GM23248 (cell line): ENCODE data around the gene CCDC187. TPM values are rescaled to one million over a fixed set of nuclear protein-coding genes. Genes with fewer than 3 reads are reported as not detected.

Source experiments
- DNase-seq: peaks from one replicate; pipeline ENCODE4 v3.0.0-alpha.2; 2015
- H2AFZ ChIP-seq: fragments of 200-600 bp; sonication (generic); 2 replicates; pipeline ENCODE4 v1.6.1; 2016; ENCODE audit warnings: antibody characterized with exemption
- H3F3A ChIP-seq: fragments of 200-600 bp; sonication (generic); 2 replicates; pipeline ENCODE4 v1.6.1; 2016; ENCODE audit warnings: mild to moderate bottlenecking, antibody characterized with exemption, mixed run types; ENCODE audit not compliant: insufficient read depth
- H3K27ac ChIP-seq: fragments of 200-600 bp; sonication (generic); 2 replicates; pipeline ENCODE4 v1.5.1; 2016; ENCODE audit warnings: mild to moderate bottlenecking
- H3K27me3 ChIP-seq: fragments of 200-600 bp; sonication (generic); replicated peaks from 2 replicates; pipeline ENCODE4 v1.6.1; 2016; ENCODE audit warnings: mild to moderate bottlenecking; ENCODE audit not compliant: insufficient read depth
- H3K36me3 ChIP-seq: fragments of 200-600 bp; sonication (generic); 2 replicates; pipeline ENCODE4 v1.6.1; 2016; ENCODE audit warnings: low read depth, mild to moderate bottlenecking
- H3K4me1 ChIP-seq: fragments of 200-600 bp; sonication (generic); 2 replicates; pipeline ENCODE4 v1.6.1; 2016; ENCODE audit warnings: mild to moderate bottlenecking; ENCODE audit not compliant: insufficient read depth
- H3K4me2 ChIP-seq: fragments of 200-600 bp; sonication (generic); one replicate; pipeline ENCODE4 v1.6.1; 2016; ENCODE audit warnings: mild to moderate bottlenecking; ENCODE audit not compliant: unreplicated experiment
- H3K4me3 ChIP-seq: fragments of 200-600 bp; sonication (generic); 2 replicates; pipeline ENCODE4 v1.5.1; 2016; ENCODE audit warnings: mild to moderate bottlenecking
- H3K79me2 ChIP-seq: fragments of 200-600 bp; sonication (generic); 2 replicates; pipeline ENCODE4 v1.6.1; 2016; ENCODE audit warnings: mild to moderate bottlenecking; ENCODE audit not compliant: insufficient read depth
- H3K9ac ChIP-seq: fragments of 200-600 bp; sonication (generic); 2 replicates; pipeline ENCODE4 v1.6.1; 2016; ENCODE audit warnings: mild to moderate bottlenecking
- H3K9me2 ChIP-seq: fragments of 200-600 bp; sonication (generic); 2 replicates; pipeline ENCODE4 v1.6.1; 2016; ENCODE audit warnings: mixed run types, mild to moderate bottlenecking, moderate library complexity; ENCODE audit not compliant: insufficient read depth
- H3K9me3 ChIP-seq: fragments of 200-600 bp; sonication (generic); one replicate; pipeline ENCODE4 v1.6.1; 2017; ENCODE audit warnings: low read depth
- H4K20me1 ChIP-seq: fragments of 200-600 bp; sonication (generic); 2 replicates; pipeline ENCODE4 v1.6.0; 2016; ENCODE audit not compliant: insufficient read depth
- EZH2 ChIP-seq: fragments of 200-600 bp; sonication (generic); IDR thresholded peaks from 2 replicates; pipeline ENCODE4 v1.6.1; 2018; ENCODE audit warnings: antibody characterized with exemption, mild to moderate bottlenecking; ENCODE audit not compliant: insufficient read depth, poor library complexity, severe bottlenecking
- EZH2phosphoT487 ChIP-seq: fragments of 200-600 bp; sonication (generic); IDR thresholded peaks from 2 replicates; pipeline ENCODE4 v1.6.1; 2018; ENCODE audit warnings: antibody characterized with exemption, moderate library complexity, mild to moderate bottlenecking, low read depth; ENCODE audit not compliant: insufficient read depth
- WGBS, 2 experiments: methylation state at CpG; one replicate each; pipeline ENCODE4 v1.1.6; 2015 to 2017; ENCODE audit warnings: low lambda C conversion rate in 2 of 2, low coverage in 1 of 2; ENCODE audit errors: missing lambda C conversion rate in 2 of 2; 5-methylcytosine and 5-hydroxymethylcytosine counted together
- in situ Hi-C: fragments of 300-500 bp; cut with MboI; formaldehyde crosslinking; loops from 2 replicates; pipeline ENCODE4 v1.15.0; 2020
- polyA plus RNA-seq: library from polyadenylated mRNA; unstranded; fragments of >200 nt; fragmentation: Nextera tagmentation; extraction: Ambion mirVana; gene quantifications from 2 replicates; pipeline ENCODE4 v1.2.1, GENCODE V29; 2016
- total RNA-seq: library from RNA; depleted of rRNA; stranded (reverse); fragments of >200 nt; shearing (Covaris generic); gene quantifications from 2 replicates; pipeline ENCODE4 v1.2.3, GENCODE V29; 2014

Gene CCDC187
- total and polyA plus RNA-seq, 2 experiments from 2014 or later = not detected

DNA sequence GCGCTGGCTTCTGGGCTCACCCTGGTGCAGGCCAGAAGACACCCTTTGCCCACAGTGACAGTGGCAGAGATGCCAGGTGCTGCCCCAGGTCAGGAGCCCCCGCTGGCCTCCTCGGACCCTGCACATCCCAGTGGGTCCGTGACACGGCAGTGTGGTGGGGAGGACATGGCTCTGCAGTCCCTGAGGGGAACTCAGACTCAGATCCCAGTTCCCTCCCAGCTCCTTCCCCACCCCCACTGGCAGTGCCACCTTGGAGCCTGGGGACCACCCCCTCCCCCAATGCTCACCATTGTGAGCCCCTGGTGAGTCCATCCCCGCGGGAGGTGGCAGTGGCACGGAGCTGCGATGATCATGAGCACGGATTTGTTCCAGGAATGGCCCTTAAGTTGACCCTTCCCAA lies 562 bp upstream of the CCDC187 start:
- DNase-seq = no peak
- H3K4me2 ChIP-seq = no peak overlapping the region
- H4K20me1 ChIP-seq = no peaks in the 10 kb centered on the region
- H3K27me3 ChIP-seq = no peaks in the 10 kb centered on the region; the same call in 1 of the 2 replicates
- H3K9me3 ChIP-seq = no peaks in the 10 kb centered on the region
- no peak for TF ChIP-seq EZH2phosphoT487
- TF ChIP-seq EZH2 = no peak
- H3K36me3 ChIP-seq = no peaks in the 10 kb centered on the region
- H3F3A ChIP-seq = peaks cover 12% of the 10 kb centered on the region; the same call in 1 of the 2 replicates
- H2AFZ ChIP-seq = no peak overlapping the region
- WGBS, 2 experiments = 71 to 77% methylated on average over 9 to 10 of the region's 10 CpGs
- no peak overlapping the region for H3K27ac ChIP-seq
- in situ Hi-C loops = no loop called here
- H3K9ac ChIP-seq = no peak overlapping the region
- no peaks in the 10 kb centered on the region for H3K4me1 ChIP-seq
- H3K79me2 ChIP-seq = no peaks in the 10 kb centered on the region
- H3K9me2 ChIP-seq = no peaks in the 10 kb centered on the region
- H3K4me3 ChIP-seq = no peak overlapping the region

DNA sequence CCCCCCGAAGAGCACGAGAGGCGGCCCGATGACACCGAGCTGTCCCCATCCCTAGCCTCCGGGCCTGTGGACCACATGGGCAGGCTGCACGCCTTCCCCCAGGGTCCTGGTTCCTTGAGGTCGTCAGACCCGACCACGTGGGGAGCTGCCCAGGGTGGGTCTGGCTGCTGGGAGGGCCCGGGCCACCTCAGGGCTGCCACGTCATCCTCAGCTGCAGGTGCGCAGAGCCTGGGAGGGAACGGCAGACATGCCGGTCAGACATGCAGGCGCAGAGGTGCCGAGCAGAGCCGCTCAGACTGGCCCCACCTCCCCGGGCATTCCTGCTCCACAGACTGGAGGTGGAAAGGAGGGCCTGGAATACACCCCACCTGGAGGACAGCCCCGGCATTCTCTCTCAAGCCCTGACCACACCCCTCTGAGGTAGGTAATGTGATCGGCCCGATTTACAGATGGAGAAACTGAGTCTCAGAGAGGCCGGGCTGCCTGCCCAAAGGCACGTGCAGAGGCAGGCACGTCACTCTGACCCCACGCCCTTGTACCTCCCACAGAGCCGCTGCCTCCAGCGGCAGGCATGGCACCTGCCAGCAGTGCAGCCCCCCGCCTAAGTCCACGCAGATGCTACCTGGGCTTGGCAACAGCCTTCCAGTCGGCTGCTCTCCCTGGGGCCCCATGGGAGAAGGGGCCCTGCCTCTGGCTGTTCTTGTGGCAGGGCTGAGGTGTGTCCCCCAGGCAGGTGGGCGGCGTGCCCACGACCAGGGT lies 649 bp downstream of the CCDC187 start:
- H3K9ac ChIP-seq = no peak overlapping the region
- WGBS, 2 experiments = 63 to 66% methylated on average over 29 to 33 of the region's 34 CpGs
- no peak for DNase-seq
- H3K4me3 ChIP-seq = no peak overlapping the region
- H3K79me2 ChIP-seq = no peaks in the 10 kb centered on the region
- no peak overlapping the region for H2AFZ ChIP-seq
- no peaks in the 10 kb centered on the region; the same call in 1 of the 2 replicates for H3K27me3 ChIP-seq
- no peak overlapping the region for H3K27ac ChIP-seq
- H3K4me1 ChIP-seq = no peaks in the 10 kb centered on the region
- peaks cover 6% of the 10 kb centered on the region; the same call in 1 of the 2 replicates for H3F3A ChIP-seq
- in situ Hi-C loops = no loop called here
- no peaks in the 10 kb centered on the region for H4K20me1 ChIP-seq
- no peaks in the 10 kb centered on the region for H3K36me3 ChIP-seq
- TF ChIP-seq EZH2phosphoT487 (no peak), EZH2 (no peak)
- H3K4me2 ChIP-seq = no peak overlapping the region
- no peaks in the 10 kb centered on the region for H3K9me2 ChIP-seq
- no peaks in the 10 kb centered on the region for H3K9me3 ChIP-seq

DNA sequence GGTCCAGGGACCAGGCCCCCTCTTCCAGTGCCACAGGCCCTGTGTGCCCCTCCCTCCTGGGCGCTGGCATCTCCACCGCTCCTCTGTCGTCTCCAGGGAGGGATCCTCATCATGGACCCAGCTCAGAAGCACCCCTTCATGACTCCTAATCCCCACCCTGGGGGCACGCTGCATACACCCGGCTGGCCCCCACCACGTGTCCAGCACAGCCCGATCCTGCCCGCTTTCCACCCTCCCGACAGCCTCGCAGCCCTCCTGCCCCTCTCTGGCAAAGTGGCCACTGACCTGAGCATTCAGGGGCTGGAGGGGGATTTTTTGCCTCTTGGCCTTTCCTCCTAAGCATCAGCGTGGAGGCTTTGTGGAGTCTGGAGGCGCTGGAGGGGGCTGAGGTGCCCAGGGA lies 1.4 kb downstream of the CCDC187 start:
- in situ Hi-C loops = no loop called here
- H4K20me1 ChIP-seq = no peaks in the 10 kb centered on the region
- H3F3A ChIP-seq = 0 out of 2 replicates have a peak, but pooled peaks cover 1% of the 10 kb centered on the region
- H3K36me3 ChIP-seq = no peaks in the 10 kb centered on the region
- no peak overlapping the region for H3K4me3 ChIP-seq
- no peak overlapping the region for H3K4me2 ChIP-seq
- WGBS, 2 experiments = 82% methylated on average over 12 of the region's 12 CpGs
- H3K9me3 ChIP-seq = no peaks in the 10 kb centered on the region
- H3K27ac ChIP-seq = no peak overlapping the region
- DNase-seq = no peak
- H3K9ac ChIP-seq = no peak overlapping the region
- H3K4me1 ChIP-seq = no peaks in the 10 kb centered on the region
- H3K9me2 ChIP-seq = no peaks in the 10 kb centered on the region
- H2AFZ ChIP-seq = no peak overlapping the region
- TF ChIP-seq EZH2 (no peak), EZH2phosphoT487 (no peak)
- H3K79me2 ChIP-seq = no peaks in the 10 kb centered on the region
- H3K27me3 ChIP-seq = no peaks in the 10 kb centered on the region; the same call in 1 of the 2 replicates

DNA sequence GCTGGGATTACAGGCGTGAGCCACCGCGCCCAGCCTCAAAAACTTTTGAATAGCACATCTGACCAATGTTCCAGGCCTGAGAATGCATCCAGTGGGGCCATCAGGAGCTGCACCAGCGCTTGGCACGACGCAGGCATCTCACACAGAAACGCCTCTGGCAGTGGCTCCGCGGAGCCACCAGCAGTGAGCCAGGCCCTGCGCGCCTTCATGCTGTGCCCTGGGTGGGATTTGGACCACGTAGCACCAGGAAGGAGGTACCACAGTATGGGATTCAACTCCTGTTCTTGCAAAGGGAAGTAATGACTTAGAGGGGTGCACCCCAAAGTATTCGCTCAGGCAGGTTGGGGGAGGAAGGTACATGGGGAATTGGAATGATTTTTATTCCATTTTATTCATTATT lies 3.0 kb downstream of the CCDC187 start:
- H3K9me2 ChIP-seq = no peaks in the 10 kb centered on the region
- H3K27me3 ChIP-seq = peaks cover 7% of the 10 kb centered on the region; the same call in 1 of the 2 replicates
- no peaks in the 10 kb centered on the region for H3K36me3 ChIP-seq
- 81 to 83% methylated on average over 13 of the region's 13 CpGs for WGBS, 2 experiments
- H3K79me2 ChIP-seq = no peaks in the 10 kb centered on the region
- no peak overlapping the region for H3K27ac ChIP-seq
- no peak overlapping the region for H3K4me2 ChIP-seq
- no peak overlapping the region for H2AFZ ChIP-seq
- in situ Hi-C loops = no loop called here
- no peaks in the 10 kb centered on the region for H3F3A ChIP-seq
- no peak overlapping the region for H3K4me3 ChIP-seq
- TF ChIP-seq EZH2 (no peak), EZH2phosphoT487 (no peak)
- H3K9ac ChIP-seq = no peak overlapping the region
- no peaks in the 10 kb centered on the region for H3K4me1 ChIP-seq
- H4K20me1 ChIP-seq = no peaks in the 10 kb centered on the region
- DNase-seq = no peak
- no peaks in the 10 kb centered on the region for H3K9me3 ChIP-seq
